HG02884 (cell line): Measurements from ENCODE around the gene EPSTI1.

Source experiments
- ATAC-seq: cut with Tn5 transposase; IDR thresholded peaks from one replicate; pipeline ENCODE4 v1.9.1; 2021; ENCODE audit warnings: mild to moderate bottlenecking, moderate library complexity; ENCODE audit not compliant: unreplicated experiment

The EPSTI1 gene

GRCh38 chr13:42976066-42976465 is 16.0 kb downstream of the EPSTI1 start:
- ATAC-seq: no peak

GRCh38 chr13:42973581-42973980 is 18.5 kb downstream of the EPSTI1 start:
- ATAC-seq: no peak

GRCh38 chr13:42971691-42972347 is 20.2 kb downstream of the EPSTI1 start:
- no peak for ATAC-seq

GRCh38 chr13:42970824-42971690 is 21.0 kb downstream of the EPSTI1 start:
- no peak for ATAC-seq

- ATAC-seq: no peak
Measured at GRCh38 chr13:42969565-42970172, 22.4 kb downstream of the EPSTI1 start.

- ATAC-seq: no peak
Measured at GRCh38 chr13:42968906-42969305, 23.1 kb downstream of the EPSTI1 start.

- no peak for ATAC-seq
Measured at GRCh38 chr13:42967660-42968059, 24.4 kb downstream of the EPSTI1 start.

GRCh38 chr13:42965281-42965680 is 26.8 kb downstream of the EPSTI1 start:
- ATAC-seq: no peak

GRCh38 chr13:42964761-42965161 is 27.3 kb downstream of the EPSTI1 start:
- no peak for ATAC-seq

GRCh38 chr13:42959615-42960014 is 32.4 kb downstream of the EPSTI1 start:
- no peak for ATAC-seq

GRCh38 chr13:42957881-42958280 is 34.2 kb downstream of the EPSTI1 start:
- ATAC-seq: no peak

GRCh38 chr13:42950181-42950580 is 41.9 kb downstream of the EPSTI1 start:
- ATAC-seq: no peak

GRCh38 chr13:42947925-42948324 is 44.1 kb downstream of the EPSTI1 start:
- no peak for ATAC-seq

GRCh38 chr13:42946927-42947326 is 45.1 kb downstream of the EPSTI1 start:
- ATAC-seq: no peak

GRCh38 chr13:42929886-42930535 is 62.0 kb downstream of the EPSTI1 start:
- ATAC-seq: no peak

GRCh38 chr13:42926555-42926954 is 65.5 kb downstream of the EPSTI1 start:
- no peak for ATAC-seq

GRCh38 chr13:42926043-42926442 is 66.0 kb downstream of the EPSTI1 start:
- ATAC-seq: no peak

- ATAC-seq: no peak
Measured at GRCh38 chr13:42925626-42926025, 66.4 kb downstream of the EPSTI1 start.

- no peak for ATAC-seq
Measured at GRCh38 chr13:42924344-42924743, 67.7 kb downstream of the EPSTI1 start.

- no peak for ATAC-seq
Measured at GRCh38 chr13:42907745-42908144, 84.3 kb downstream of the EPSTI1 start.

GRCh38 chr13:42906257-42906656 is 85.8 kb downstream of the EPSTI1 start:
- no peak for ATAC-seq
